Measurements from ENCODE around the gene FBXL16.

Gene FBXL16

GRCh38 chr16:689175-689897 is 16.3 kb downstream of the FBXL16 start:
- H3K4me3 ChIP-seq (ENCODE audit: low read length) = peak overlapping the region; percentile 88
- TF ChIP-seq ZNF274 (IDR thresholded peaks at IDR 0.05; ENCODE audit: low read depth, low read length) = no peak

GRCh38 chr16:687499-687898 is 18.1 kb downstream of the FBXL16 start:
- TF ChIP-seq ZNF274 (IDR thresholded peaks at IDR 0.05; ENCODE audit: low read depth, low read length) = no peak
- no peak overlapping the region for H3K4me3 ChIP-seq (ENCODE audit: low read length)

- no peak for TF ChIP-seq ZNF274 (IDR thresholded peaks at IDR 0.05; ENCODE audit: low read depth, low read length)
- H3K4me3 ChIP-seq (ENCODE audit: low read length) = no peak overlapping the region
Observed at GRCh38 chr16:686459-687260, 18.9 kb downstream of the FBXL16 start.

- no peak overlapping the region for H3K4me3 ChIP-seq (ENCODE audit: low read length)
- no peak for TF ChIP-seq ZNF274 (IDR thresholded peaks at IDR 0.05; ENCODE audit: low read depth, low read length)
Observed at GRCh38 chr16:685967-686366, 19.6 kb downstream of the FBXL16 start.

GRCh38 chr16:684961-685696 is 20.5 kb downstream of the FBXL16 start:
- no peak for TF ChIP-seq ZNF274 (IDR thresholded peaks at IDR 0.05; ENCODE audit: low read depth, low read length)
- H3K4me3 ChIP-seq (ENCODE audit: low read length) = no peak overlapping the region

- peak within 1 kb of the TSS; percentile 68 for H3K4me3 ChIP-seq (ENCODE audit: low read length)
- no peak for TF ChIP-seq ZNF274 (IDR thresholded peaks at IDR 0.05; ENCODE audit: low read depth, low read length)
Observed at GRCh38 chr16:684071-684794, 21.4 kb downstream of the FBXL16 start, which contains the start of gene JMJD8. Gene JMJD8, minus strand, starts transcription at chr16:684334. Its CDS starts 15 bp downstream, at chr16:684319.

- TF ChIP-seq ZNF274 (IDR thresholded peaks at IDR 0.05; ENCODE audit: low read depth, low read length) = no peak
- peak overlapping the region; percentile 68 for H3K4me3 ChIP-seq (ENCODE audit: low read length)
Observed at GRCh38 chr16:683396-684070, 22.1 kb downstream of the FBXL16 start.

- TF ChIP-seq ZNF274 (IDR thresholded peaks at IDR 0.05; ENCODE audit: low read depth, low read length) = no peak
- peak overlapping the region; percentile 68; the same call in 1 of the 2 replicates for H3K4me3 ChIP-seq (ENCODE audit: low read length)
Observed at GRCh38 chr16:682493-683395, 22.9 kb downstream of the FBXL16 start.

GRCh38 chr16:681746-682427 is 23.7 kb downstream of the FBXL16 start:
- H3K4me3 ChIP-seq (ENCODE audit: low read length) = no peak overlapping the region; the same call in 1 of the 2 replicates
- TF ChIP-seq ZNF274 (IDR thresholded peaks at IDR 0.05; ENCODE audit: low read depth, low read length) = no peak

GRCh38 chr16:680967-681745 is 24.4 kb downstream of the FBXL16 start:
- peak overlapping the region; percentile 95 for H3K4me3 ChIP-seq (ENCODE audit: low read length)
- no peak for TF ChIP-seq ZNF274 (IDR thresholded peaks at IDR 0.05; ENCODE audit: low read depth, low read length)

- no peak for TF ChIP-seq ZNF274 (IDR thresholded peaks at IDR 0.05; ENCODE audit: low read depth, low read length)
Observed at GRCh38 chr16:680625-680945, 25.0 kb downstream of the FBXL16 start.

More at GRCh38 chr16:680625-680945, 25.0 kb downstream of the FBXL16 start:
- H3K4me3 ChIP-seq (ENCODE audit: low read length) = peak overlapping the region; percentile 95
